NCI-H524 treated with DMSO at 0.1 percent for 48 hours (cell line): ENCODE data around the gene GPR26.

ENCODE experiments used
- DNase-seq: peaks from one replicate; lab custom pipeline; 2025; lab: John Stamatoyannopoulos, UW

The GPR26 gene

DNA sequence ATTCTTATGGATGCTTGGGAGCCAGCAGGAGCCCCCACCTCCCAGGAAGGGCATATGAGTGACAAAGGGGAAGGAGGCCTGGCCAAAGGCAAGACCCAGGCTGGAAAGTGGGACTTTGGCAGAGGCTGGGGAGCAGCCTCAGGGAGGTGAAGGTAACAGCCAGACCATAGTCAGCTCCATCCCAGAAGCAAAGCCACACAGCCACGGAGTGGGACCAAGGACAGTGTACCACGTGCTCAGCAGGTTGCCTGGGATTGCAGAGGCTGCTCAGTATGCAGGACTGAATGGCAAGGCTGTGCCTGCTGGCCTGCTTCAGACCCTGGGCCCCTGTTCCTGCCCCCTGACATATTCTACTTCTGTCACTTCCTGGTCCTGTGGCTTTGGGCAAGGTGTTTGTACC is 17.6 kb upstream of the GPR26 start:
- no peak for DNase-seq

- no peak for DNase-seq
These were observed 16.5 kb upstream of the GPR26 start for GRCh38 chr10:123649676-123650075.

DNA sequence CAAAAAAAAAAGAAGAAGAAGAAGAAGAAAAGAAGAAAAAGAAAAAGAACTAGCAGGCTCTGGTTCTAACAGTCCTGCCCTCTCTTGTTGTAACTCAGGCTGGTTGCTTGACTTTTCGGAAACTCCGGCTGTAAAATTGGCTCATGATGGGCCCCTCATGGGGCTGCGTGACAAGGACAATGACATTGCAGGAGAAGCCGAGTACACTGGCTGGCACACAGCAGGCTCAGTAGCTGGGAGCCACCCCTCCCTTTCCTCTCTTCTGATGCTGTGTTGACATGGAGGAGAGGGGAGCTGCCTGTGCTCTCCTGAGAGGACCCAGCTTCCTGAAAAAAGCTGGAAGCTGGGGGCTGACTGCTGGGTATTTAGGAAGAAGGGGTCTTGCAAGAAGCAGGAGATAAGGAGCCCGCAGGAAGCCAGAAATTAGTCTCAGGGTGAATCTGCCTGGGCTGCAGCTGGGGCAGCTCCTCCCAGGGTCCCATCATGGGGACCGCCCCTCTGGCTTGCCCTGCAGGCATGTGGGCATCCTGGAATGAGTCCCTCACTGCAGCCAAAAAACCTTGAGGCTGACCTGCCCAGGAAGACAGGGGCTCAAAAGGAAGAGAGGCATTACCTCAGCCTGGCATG is 14.6 kb upstream of the GPR26 start:
- no peak for DNase-seq

GRCh38 chr10:123655751-123656150 is 10.4 kb upstream of the GPR26 start:
- DNase-seq: no peak

GRCh38 chr10:123663522-123663921 is 2.6 kb upstream of the GPR26 start:
- no peak for DNase-seq

GRCh38 chr10:123665491-123666286 is 466 bp upstream of the GPR26 start:
- no peak for DNase-seq

- no peak for DNase-seq
These were observed 3.7 kb downstream of the GPR26 start for GRCh38 chr10:123669886-123670285.

- DNase-seq: no peak
These were observed 7.0 kb downstream of the GPR26 start for GRCh38 chr10:123673198-123673597.

DNA sequence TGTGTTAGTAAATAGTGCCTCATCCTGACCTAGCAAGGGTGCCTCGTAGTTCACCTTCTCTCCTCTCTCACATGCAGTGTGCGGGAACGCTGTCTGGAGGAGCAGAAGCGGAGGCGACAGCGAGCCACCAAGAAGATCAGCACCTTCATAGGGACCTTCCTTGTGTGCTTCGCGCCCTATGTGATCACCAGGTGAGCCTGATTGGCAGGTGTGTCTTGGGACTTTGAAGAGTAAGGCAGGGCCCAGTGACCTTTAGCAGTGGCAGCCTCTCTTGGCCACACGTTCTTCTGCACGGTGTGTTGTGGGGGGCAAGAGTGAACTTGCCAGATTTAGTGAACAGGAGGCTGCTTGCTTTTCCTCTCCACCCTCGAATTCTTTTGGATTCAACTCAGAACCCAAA is 8.6 kb downstream of the GPR26 start:
- DNase-seq: no peak

DNA sequence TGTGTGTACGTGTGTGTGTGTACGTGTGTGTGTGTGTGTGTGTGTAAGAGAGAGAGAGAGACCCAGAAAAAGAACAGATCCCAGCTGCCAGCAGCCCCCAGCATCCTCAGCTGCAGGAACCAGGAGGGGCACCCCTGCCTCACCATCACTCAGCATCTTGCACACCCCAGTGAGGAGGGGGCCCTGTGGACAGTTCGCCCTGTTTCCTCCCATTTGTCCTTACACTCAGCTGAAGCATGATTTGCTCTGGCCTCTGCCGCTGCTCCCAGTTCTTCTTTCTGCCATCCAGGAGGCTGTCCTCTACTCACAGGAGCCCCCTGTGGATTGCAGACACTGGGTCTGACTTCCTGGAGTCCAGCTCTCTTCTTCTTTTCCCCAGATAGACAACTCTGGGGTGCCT is 9.7 kb downstream of the GPR26 start:
- no peak for DNase-seq

GRCh38 chr10:123677556-123677955 is 11.4 kb downstream of the GPR26 start:
- DNase-seq: no peak

DNA sequence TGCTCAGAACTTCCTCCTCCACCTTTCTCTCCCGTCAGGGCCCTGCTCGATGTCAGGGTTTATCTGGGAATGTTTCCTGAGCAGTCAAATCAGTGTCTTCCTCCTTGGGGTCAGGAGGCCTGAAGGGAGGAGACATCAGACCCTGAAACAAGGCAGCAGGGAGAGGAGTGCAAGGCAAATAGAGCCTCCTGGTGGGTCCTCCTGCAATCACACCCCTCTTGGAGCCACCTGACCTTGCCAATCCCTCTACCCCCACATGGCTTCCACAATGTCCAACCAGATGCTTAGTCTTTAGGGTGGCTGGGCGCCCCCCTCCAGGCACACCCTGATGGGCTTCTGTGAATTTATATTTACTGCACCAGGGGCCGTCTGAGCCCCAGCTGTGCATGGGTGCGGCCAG is 12.2 kb downstream of the GPR26 start:
- no peak for DNase-seq

DNA sequence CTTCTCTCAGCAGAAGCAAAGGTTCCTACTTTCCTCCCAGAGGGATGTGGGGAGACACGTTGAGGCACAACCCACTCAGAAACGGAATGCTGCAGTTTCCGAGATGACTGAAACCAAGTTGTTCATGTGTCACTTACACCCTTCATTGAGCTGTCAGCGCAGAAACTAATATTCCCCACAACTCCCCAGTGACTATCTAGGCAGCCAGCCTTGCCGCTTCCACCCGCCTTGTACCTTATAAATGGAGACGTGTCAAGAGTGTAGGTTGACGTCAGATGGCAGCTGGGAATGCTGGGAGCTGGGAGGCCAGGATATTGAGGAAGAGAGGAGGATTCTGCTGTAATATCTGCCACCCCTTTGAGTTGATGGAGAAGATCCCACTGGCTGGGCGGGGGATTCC is 15.1 kb downstream of the GPR26 start:
- DNase-seq: no peak

- no peak for DNase-seq
These were observed 16.3 kb downstream of the GPR26 start for GRCh38 chr10:123682477-123682876.

GRCh38 chr10:123683459-123683858 is 17.3 kb downstream of the GPR26 start:
- DNase-seq: no peak

DNA sequence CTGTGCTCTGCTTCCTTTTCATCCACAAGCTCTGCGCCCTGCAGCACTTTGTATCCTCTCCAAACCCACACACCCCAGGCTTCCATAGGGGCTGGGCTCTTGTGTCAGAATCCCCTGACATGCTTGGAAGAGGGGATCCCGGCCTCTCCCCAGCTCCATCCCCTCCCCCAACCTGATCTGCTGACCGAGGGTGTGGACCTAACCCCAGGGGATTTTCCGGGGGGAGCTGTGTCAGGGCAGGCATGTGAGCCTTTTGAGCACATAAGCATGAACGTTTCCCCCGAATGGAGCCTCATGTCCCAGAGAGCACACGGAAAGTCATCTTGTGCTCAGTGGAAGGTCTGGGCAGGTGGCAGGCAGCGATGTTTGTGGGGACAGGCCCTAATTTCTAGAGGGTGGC is 17.7 kb downstream of the GPR26 start:
- no peak for DNase-seq

DNA sequence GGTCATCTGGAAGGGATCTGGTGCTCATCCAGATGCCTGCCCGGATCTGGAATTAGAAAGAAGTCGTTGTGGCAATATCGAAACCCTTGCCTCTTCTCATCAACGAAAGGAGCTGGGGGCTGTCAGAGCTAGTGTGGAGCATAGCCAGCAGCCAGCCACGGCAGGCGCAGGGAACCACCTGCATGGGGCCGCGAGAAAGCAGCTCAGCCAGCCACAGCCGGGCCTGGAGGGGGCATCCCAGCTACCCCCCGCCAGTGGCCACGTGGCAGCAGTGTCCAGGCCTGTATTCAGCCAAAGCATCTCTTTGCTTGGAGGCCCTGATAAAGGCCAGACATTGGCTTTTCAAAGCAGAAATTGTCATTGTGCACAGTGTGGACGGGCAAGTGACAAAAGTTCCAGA is 19.1 kb downstream of the GPR26 start:
- DNase-seq: no peak

- DNase-seq: no peak
These were observed 21.6 kb downstream of the GPR26 start for GRCh38 chr10:123687758-123688157.

DNA sequence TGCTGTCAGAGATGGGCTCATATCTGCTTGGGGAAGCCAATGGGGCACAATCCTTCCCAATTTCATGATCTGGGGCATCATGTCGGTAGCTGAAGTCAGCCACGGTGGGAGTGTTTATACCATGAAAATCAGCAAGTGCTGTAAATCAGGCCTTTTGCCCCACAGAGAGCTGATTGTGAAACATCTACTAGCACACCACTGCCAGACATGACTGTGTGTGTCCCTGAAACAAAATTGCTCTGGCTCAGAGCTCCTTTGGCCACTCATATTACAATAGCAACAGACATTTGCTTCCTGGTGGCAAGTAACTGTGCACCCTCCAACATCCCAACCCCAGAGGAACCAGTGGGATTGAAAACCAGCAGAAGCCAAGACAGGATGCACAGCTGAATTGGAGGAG is 23.7 kb downstream of the GPR26 start:
- DNase-seq: no peak

DNA sequence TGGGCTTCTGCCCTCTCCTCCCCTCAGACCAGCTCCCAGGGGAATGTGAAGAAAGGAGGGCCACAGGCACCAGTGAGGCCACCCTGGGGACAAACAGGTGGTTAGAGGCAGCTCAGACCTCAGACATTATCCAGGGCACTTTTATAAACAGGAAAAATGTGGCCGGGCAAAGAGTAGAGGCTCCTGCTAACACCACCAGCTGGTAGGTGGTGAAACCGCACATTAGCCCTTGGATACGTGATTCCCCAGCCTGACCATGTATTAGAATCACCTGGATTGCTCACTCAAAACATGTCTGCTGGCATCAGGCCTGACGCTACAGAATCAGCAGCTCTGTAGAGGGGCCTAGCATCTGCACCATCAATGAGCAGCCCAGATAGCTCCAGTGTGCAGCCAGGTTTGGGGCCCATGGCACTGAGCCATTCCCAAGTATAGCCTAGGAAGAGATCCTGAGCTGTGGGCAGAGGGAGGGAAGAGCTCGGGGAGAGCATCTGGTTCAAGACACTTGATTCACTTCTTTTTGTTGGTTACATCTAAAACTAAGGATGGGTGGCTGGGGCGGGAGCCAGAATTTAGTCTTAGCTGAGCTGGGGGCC is 37.1 kb downstream of the GPR26 start:
- no peak for DNase-seq

- no peak for DNase-seq
These were observed 37.9 kb downstream of the GPR26 start for GRCh38 chr10:123704076-123704475.

GRCh38 chr10:123704812-123705211 is 38.7 kb downstream of the GPR26 start:
- no peak for DNase-seq

DNA sequence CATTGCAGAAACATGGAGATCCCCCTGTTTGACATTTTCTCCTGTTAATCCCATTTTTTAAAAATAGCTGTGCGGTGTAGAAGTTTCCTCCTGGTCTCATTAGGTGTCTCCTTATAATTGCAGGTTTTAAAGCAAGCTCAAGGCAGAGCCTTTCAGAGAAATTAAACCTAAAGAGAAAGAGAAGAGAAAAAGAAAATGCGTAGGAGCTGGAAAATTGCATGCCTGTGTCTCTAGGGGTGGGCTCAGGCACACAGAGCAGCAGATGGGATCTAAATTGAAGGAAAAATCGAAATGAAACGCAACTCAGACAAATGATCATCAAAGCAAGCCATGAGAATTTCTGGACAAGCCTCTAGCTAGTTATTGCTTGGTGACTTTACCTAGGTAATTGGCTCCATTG is 40.1 kb downstream of the GPR26 start:
- DNase-seq: no peak

DNA sequence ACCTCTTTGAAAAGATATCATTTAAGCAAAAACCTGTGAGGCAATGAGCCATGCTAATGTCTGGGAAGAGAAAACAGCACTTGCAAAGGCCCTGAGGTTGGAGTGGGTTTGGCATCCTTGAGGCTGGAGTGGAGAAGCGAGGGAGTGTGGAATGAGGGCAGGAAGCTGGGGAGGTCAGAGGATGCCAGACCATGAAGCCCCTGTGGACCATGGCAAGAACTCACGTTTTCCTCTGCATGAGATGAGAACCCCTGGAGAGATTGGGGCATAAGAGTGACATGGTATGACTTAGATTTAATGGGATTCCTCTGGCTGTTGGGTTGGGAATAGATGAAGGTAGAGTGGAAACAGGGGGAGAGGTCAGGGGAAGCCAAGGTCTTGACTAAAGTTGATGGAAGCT is 49.4 kb downstream of the GPR26 start:
- no peak for DNase-seq
